GM21367 (cell line): ENCODE measurements around the gene OAS1.
"Not testable (repeated sequence)": the region's sequence is repeated elsewhere in the genome, so short reads cannot be mapped to it uniquely, and the experiment has no call there.

Source experiments
- ATAC-seq: cut with Tn5 transposase; IDR thresholded peaks from one replicate; pipeline ENCODE4 v1.9.1; 2021; ENCODE audit not compliant: unreplicated experiment

OAS1 gene

GRCh38 chr12:112898380-112898779, 8.4 kb upstream of the OAS1 start:
- no peak for ATAC-seq

GRCh38 chr12:112900298-112901145, 6.2 kb upstream of the OAS1 start:
- no peak for ATAC-seq

DNA sequence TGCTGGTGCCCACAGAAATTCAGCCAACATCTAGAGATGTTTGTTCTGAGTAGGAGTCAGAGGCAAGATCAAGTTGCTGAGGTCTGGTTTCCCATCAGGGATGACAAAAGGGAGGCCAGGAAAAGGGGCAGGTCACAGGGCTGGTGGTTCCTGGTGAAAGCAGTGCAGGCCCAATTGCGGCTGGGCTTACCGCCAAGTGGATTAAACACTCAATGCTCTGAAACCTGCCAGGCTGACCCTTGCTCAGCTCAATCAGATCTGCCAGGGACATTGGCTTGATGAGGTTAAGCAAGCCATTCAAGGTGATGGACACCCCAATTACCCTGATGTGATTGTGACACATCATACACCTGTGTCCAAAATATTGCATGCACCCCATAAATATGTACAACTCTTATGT, 5.5 kb upstream of the OAS1 start:
- no peak for ATAC-seq

DNA sequence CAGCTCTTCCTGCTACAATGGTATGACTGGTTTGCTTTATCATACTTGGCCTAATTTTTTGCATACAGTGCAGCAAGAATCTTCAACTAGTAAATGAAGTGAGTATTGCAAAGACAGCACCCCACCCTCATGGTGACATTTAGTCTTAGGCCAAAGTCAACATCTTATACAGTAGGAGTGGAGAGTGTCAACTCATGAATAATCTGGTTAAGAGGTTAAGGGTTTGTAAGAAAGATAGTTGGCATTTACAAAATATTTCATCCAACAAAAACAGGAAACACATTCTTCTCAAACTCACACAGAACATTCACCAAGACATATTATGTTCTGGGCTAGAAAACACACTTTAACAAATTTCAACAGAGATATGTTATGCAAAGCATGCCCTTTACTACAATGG, 2.2 kb upstream of the OAS1 start:
- ATAC-seq: no peak

DNA sequence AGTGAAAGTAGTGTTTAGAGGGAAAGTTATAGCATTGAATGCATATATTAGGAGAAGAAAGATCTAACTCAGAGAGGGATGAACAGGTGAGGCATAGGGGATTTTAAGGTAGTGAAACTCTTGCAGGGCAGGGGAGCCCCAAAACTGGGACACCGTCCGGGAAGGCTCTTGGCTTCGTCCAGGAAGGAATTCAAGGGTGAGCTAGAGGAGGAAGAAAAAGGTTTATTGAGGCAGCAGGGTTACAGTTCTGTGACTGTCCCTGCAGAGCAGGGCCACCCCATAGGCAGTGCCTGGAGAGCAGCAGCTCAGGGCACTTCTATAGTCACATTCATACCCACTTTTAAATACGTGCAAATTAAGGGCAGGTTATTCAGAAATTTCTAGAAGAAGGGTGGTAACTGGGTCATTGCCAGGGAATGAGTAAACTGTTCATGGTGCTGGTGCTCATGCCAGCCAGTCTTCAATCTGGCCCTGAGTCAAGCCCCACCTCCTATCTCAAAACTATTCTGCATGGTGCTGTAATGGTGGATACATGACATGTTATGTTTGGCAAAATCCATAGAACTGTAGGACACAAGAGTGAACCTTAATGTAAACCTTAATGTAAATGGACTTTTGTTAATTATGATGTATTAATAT, 1.2 kb upstream of the OAS1 start:
- ATAC-seq: no peak

DNA sequence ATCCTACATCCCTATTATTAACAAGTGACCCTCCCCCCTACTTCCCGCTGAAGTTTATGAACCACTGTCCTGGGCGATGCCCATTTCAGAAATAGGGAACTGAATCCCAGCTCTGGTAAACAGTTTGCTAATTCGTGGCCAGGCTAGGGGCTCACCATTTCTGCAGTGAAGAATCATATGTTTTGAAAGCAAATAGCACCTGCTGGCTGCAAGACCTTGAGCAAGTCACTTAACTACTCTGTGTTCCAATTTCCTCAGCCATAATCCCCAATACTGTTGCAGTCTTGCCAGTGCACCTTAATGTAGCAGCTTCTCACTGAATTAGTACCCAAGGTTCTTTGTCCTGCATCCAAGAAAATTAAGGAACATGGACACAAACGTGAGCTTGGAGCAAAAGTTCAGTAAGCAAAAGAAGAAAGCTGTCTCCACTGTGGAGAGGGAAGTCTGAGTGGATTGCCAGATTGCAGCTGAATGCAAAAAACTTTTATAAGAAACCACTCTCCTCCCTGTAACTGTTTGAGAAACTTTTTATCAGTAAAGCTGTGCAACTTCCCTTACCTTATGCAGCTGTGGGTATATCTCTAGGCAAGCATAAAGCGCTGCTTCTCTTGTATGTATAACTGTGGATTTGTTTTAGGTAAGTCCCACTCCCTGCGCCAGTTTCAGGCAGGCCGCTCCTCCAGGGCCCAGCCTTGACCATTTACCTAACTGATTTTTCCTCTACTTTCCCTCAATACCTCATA, 824 bp downstream of the OAS1 start:
- ATAC-seq: peak; percentile 42

GRCh38 chr12:112908548-112908947, 1.8 kb downstream of the OAS1 start:
- no peak for ATAC-seq

DNA sequence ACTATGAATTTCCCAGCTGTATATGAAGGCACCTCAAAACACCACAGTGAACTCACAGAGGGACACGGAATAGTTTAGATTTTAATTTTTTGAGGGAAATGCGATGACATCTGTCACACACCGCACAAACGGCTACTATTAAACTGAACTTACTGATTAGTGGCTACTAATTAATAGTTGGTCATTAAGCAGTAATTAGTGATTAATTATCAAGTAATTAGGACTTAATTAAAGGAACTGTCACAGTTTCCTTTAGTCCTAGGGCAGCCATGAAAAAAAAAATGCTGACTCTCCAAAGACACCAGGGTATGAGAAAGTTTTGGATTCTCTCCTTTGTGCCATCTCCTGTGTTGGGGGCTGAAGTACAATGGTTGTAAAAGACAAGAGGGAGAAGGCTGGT, 2.9 kb downstream of the OAS1 start:
- no peak for ATAC-seq

DNA sequence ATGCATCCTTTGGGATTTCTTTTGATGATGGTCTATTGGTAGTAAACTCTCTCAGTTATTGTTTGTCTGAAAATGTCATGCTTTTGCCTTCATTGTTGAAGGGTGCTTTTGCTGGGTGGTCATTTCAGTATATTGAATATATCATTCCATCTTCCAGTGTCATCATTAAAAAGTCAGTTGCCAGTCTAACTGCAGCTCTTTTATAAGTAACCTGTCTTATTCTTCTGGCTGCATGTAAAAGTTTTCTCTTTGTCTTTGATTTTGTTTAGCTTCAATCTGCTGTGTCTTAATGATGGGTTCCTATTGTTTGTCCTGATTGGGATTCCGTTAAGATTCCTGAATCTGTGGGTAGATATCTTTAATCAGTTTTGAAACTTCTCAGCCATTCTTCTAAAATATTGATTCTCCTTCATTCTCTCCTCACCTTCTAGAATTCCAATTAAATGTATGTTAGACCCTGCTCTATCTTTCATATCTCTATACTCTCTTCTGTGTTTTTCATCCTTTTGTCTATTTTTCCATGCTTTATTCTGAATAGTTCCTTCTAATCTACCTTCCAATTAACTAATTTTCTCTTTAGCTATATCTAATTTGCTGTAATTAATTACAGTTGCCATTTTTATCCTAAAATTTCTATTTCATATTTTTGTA, 6.4 kb downstream of the OAS1 start:
- no peak for ATAC-seq

GRCh38 chr12:112913888-112914287, 7.1 kb downstream of the OAS1 start:
- not testable (repeated sequence) for ATAC-seq

- ATAC-seq: no peak
These were observed 9.5 kb downstream of the OAS1 start for GRCh38 chr12:112916270-112916669.

DNA sequence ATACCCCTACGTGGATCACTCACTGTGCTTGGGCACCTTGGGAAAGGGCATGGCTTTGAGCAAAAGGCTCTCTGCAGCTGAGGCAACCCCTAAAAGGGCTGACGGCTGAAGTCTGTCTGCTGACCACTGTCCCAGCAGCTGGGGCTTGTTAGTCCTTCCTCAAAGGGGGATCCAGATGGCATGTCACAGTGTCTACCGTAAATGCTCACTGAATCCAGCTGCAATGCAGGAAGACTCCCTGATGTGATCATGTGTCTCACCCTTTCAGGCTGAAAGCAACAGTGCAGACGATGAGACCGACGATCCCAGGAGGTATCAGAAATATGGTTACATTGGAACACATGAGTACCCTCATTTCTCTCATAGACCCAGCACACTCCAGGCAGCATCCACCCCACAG, 12.4 kb downstream of the OAS1 start:
- ATAC-seq: no peak

- ATAC-seq: peak; percentile 53
These were observed 18.2 kb downstream of the OAS1 start for GRCh38 chr12:112924986-112925385.

- not testable (repeated sequence) for ATAC-seq
These were observed 19.8 kb downstream of the OAS1 start for GRCh38 chr12:112926416-112927033.

- no peak for ATAC-seq
These were observed 20.7 kb downstream of the OAS1 start for GRCh38 chr12:112927475-112927874.

- no peak for ATAC-seq
These were observed 21.2 kb downstream of the OAS1 start for GRCh38 chr12:112927925-112928324.

DNA sequence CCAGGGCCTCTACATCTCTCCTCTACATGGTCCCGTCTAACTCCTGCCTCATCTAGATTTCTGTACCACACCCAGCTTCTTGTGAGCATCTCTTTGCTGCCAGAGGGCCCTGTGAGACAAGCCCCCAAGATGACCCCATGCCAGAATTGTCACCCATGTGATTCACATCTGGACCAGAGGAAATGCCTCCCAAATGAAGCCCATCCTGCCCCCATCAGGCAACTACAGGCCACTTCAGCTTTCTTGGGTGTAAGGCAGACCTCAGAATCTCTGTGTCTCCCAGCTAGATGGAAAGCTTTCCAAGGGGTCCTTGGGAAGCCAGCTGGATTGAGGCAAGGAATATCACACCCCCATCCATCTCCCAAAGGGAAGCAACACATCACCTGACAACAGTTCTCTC, 22.2 kb downstream of the OAS1 start:
- no peak for ATAC-seq

- ATAC-seq: no peak
These were observed 23.0 kb downstream of the OAS1 start for GRCh38 chr12:112929715-112930114.

GRCh38 chr12:112930350-112930749, 23.6 kb downstream of the OAS1 start:
- ATAC-seq: no peak

- ATAC-seq: no peak
These were observed 25.8 kb downstream of the OAS1 start for GRCh38 chr12:112932485-112933128.
